Ovary (tissue), 9 donors: ENCODE measurements around the gene PLS1. TPM values are rescaled to one million over a fixed set of nuclear protein-coding genes. Genes with fewer than 3 reads are reported as not detected.

Experiments used
- DNase-seq, 5 donors: peaks; one replicate each; pipeline ENCODE4 v3.0.0-alpha.2; 2019 to 2020
- H3K27ac ChIP-seq, 2 donors: fragments of 200-600 bp; one replicate each; pipeline versions ENCODE4 v1.5.1 to v1.8.0; 2019 to 2022
- H3K27me3 ChIP-seq: fragments of 200-600 bp; one replicate; pipeline ENCODE4 v1.8.0; 2022
- H3K36me3 ChIP-seq: fragments of 200-600 bp; sonication (generic); one replicate; pipeline ENCODE4 v1.5.1; 2019
- H3K4me1 ChIP-seq: one replicate; pipeline ENCODE4 v1.8.1; 2013; ENCODE audit warnings: mild to moderate bottlenecking, moderate library complexity; ENCODE audit not compliant: insufficient read depth
- H3K4me3 ChIP-seq: fragments of 200-600 bp; sonication (generic); one replicate; pipeline ENCODE4 v1.5.1; 2017
- H3K9me3 ChIP-seq, 2 donors: fragments of 200-600 bp in 1 of 2; sonication (generic) in 1 of 2; one replicate each; pipeline versions ENCODE4 v1.5.1 to v1.8.1; 2013 to 2019; ENCODE audit warnings: mild to moderate bottlenecking in 1 of 2, moderate library complexity in 1 of 2
- CTCF ChIP-seq, 3 donors: fragments of 450-650 bp in 2 of 3; fragments of 200-600 bp in 1 of 3; IDR thresholded peaks; one replicate each; pipeline versions ENCODE4 v1.5.1 to v1.8.0; 2016 to 2022; ENCODE audit warnings: antibody characterized with exemption in 3 of 3, mild to moderate bottlenecking in 1 of 3
- EP300 ChIP-seq: sonication (generic); formaldehyde crosslinking; IDR thresholded peaks from one replicate; pipeline ENCODE4 v1.6.1; 2017; ENCODE audit warnings: antibody characterized with exemption
- POLR2A ChIP-seq: fragments of 450-650 bp; IDR thresholded peaks from one replicate; pipeline ENCODE4 v1.6.1; 2017; ENCODE audit warnings: antibody characterized with exemption, mild to moderate bottlenecking, moderate library complexity
- WGBS, 3 donors: extraction: QIAGEN DNeasy Blood & Tissue Kit in 1 of 3; methylation state at CpG; one replicate each; pipeline versions ENCODE4 v1.1.5 to v1.1.7; 2013 to 2017; 5-methylcytosine and 5-hydroxymethylcytosine counted together
- intact Hi-C, 4 donors: fragments of 100-400 bp; cut with DNase I; formaldehyde crosslinking; loops; one replicate each; pipeline versions ENCODE4 v1.11.0 to v1.15.1; 2022 to 2023
- polyA plus RNA-seq, 2 donors: library from polyadenylated mRNA; stranded (reverse); fragments of 200-250 nt in 1 of 2; fragments of 350-450 nt in 1 of 2; fragmentation: Illumina TruSeq in 1 of 2; extraction: RNeasy Lipid Tissue Mini Kit (QIAGEN cat#74804) in 1 of 2; gene quantifications; one replicate each; pipeline ENCODE4 v1.2.3, GENCODE V29; 2013 to 2014
- total RNA-seq, 7 donors: library from RNA; depleted of rRNA in 2 of 7; stranded (reverse); fragments of >200 nt in 2 of 7; fragmentation: NEBNext Ultra II Directional in 3 of 7; extraction: Animal tissue kit (Norgen Biotek cat#: 25700) in 3 of 7; gene quantifications; one replicate each; pipeline versions ENCODE4 v1.1.0 to v1.2.4, GENCODE V29; 2016 to 2023
- donor health status: DM: no; HTN: no; CAD: no; lungs with moderate emphysema.
- donor health status: DM: no; HTN: no; CAD: no.
- donor health status: Bipolar disorder and iron deficiency.
- donor health status: DM: yes; HTN: yes; CAD: no.
- donor health status: DM: no; HTN: no; CAD: no.
- donor health status: DM: yes; HTN: yes; CAD: no.

The PLS1 gene
- total and polyA plus RNA-seq, 9 donors: 0.61 to 6.9 (median 1.7) TPM

- no peaks in the 10 kb centered on the region for H3K36me3 ChIP-seq
- no peak overlapping the region for H3K4me3 ChIP-seq
- WGBS, 3 donors: 69 to 71% (median 71%) methylated on average over 2 of the region's 2 CpGs
- H3K27me3 ChIP-seq: no peaks in the 10 kb centered on the region
- no peaks in the 10 kb centered on the region for H3K4me1 ChIP-seq
- no peak for DNase-seq
- no peaks in the 10 kb centered on the region for H3K9me3 ChIP-seq
- intact Hi-C loops: no loop called here
- TF ChIP-seq CTCF (IDR thresholded peaks at IDR 0.05): no peak
- no peak for TF ChIP-seq EP300
- TF ChIP-seq POLR2A: no peak
- H3K27ac ChIP-seq: no peak overlapping the region
Measured at GRCh38 chr3:142638291-142638690, 42.1 kb downstream of the PLS1 start.

- no peak overlapping the region for H3K4me3 ChIP-seq
- DNase-seq: no peak
Measured at GRCh38 chr3:142641504-142641903, 45.3 kb downstream of the PLS1 start.

GRCh38 chr3:142642956-142643355, 46.8 kb downstream of the PLS1 start:
- no peaks in the 10 kb centered on the region for H3K9me3 ChIP-seq
- H3K4me3 ChIP-seq: no peak overlapping the region
- H3K27ac ChIP-seq: no peak overlapping the region
- TF ChIP-seq POLR2A: no peak
- no peak for TF ChIP-seq EP300
- no peak for TF ChIP-seq CTCF (IDR thresholded peaks at IDR 0.05)
- H3K36me3 ChIP-seq: no peaks in the 10 kb centered on the region
- DNase-seq: no peak
- no peaks in the 10 kb centered on the region for H3K4me1 ChIP-seq
- intact Hi-C loops: no loop called here
- no peaks in the 10 kb centered on the region for H3K27me3 ChIP-seq

More at GRCh38 chr3:142641504-142641903, 45.3 kb downstream of the PLS1 start:
- intact Hi-C loops: no loop called here
- WGBS, 3 donors: 82 to 93% (median 85%) methylated on average over 3 of the region's 3 CpGs
- Histone ChIP-seq H3K9me3 (no peaks in the 10 kb centered on the region), H3K4me1 (no peaks in the 10 kb centered on the region), H3K36me3 (no peaks in the 10 kb centered on the region), H3K27me3 (no peaks in the 10 kb centered on the region), H3K27ac (no peak overlapping the region)
- no peak for TF ChIP-seq CTCF (IDR thresholded peaks at IDR 0.05)
- TF ChIP-seq POLR2A: no peak
- TF ChIP-seq EP300: no peak

GRCh38 chr3:142644502-142644901, 48.3 kb downstream of the PLS1 start:
- WGBS, 3 donors: 79 to 92% (median 86%) methylated on average over 6 of the region's 6 CpGs
- Histone ChIP-seq H3K9me3 (no peaks in the 10 kb centered on the region), H3K4me1 (no peaks in the 10 kb centered on the region), H3K27me3 (no peaks in the 10 kb centered on the region), H3K36me3 (no peaks in the 10 kb centered on the region), H3K4me3 (no peak overlapping the region), H3K27ac (no peak overlapping the region)
- TF ChIP-seq CTCF (IDR thresholded peaks at IDR 0.05): no peak
- TF ChIP-seq POLR2A: no peak
- no peak for TF ChIP-seq EP300
- intact Hi-C loops: no loop called here
- no peak for DNase-seq
